H9 (cell line): ENCODE results near the gene PGAM1. TPM values are rescaled to one million over a fixed set of nuclear protein-coding genes. Genes with fewer than 3 reads are reported as not detected.

Experiments used
- DNase-seq: peaks from one replicate; pipeline ENCODE4 v3.0.0-alpha.2; 2017
- H2AFZ ChIP-seq: one replicate; pipeline ENCODE4 v1.6.1; 2013; ENCODE audit warnings: mild to moderate bottlenecking, low read length, control low read depth, moderate library complexity
- H2AK5ac ChIP-seq: 2 replicates; pipeline ENCODE4 v1.6.1; 2013; ENCODE audit warnings: low read length, control low read depth, mixed read lengths; ENCODE audit not compliant: insufficient read length
- H2BK120ac ChIP-seq: one replicate; pipeline ENCODE4 v1.6.1; 2013; ENCODE audit warnings: low read depth, mild to moderate bottlenecking, low read length, control low read depth, inconsistent platforms; ENCODE audit not compliant: poor library complexity, severe bottlenecking
- H2BK12ac ChIP-seq: 2 replicates; pipeline ENCODE4 v1.6.1; 2013; ENCODE audit warnings: low read length, control low read depth, mixed read lengths, low read depth; ENCODE audit not compliant: insufficient read length
- H2BK15ac ChIP-seq: 2 replicates; pipeline ENCODE4 v1.6.1; 2013; ENCODE audit warnings: low read depth, low read length, control low read depth
- H2BK20ac ChIP-seq: one replicate; pipeline ENCODE4 v1.6.1; 2013; ENCODE audit warnings: low read depth, mild to moderate bottlenecking, low read length, control low read depth, inconsistent platforms; ENCODE audit not compliant: poor library complexity, severe bottlenecking
- H2BK5ac ChIP-seq: 2 replicates; pipeline ENCODE4 v1.6.1; 2013; ENCODE audit warnings: low read length, control low read depth, mixed read lengths; ENCODE audit not compliant: insufficient read length
- H3K14ac ChIP-seq: 2 replicates; pipeline ENCODE4 v1.6.1; 2013; ENCODE audit warnings: low read length, control low read depth; ENCODE audit not compliant: insufficient read depth
- H3K18ac ChIP-seq: 2 replicates; pipeline ENCODE4 v1.6.1; 2013; ENCODE audit warnings: low read depth, mild to moderate bottlenecking, mixed read lengths, low read length, control low read depth; ENCODE audit not compliant: insufficient read length
- H3K23ac ChIP-seq: 2 replicates; pipeline ENCODE4 v1.6.1; 2013; ENCODE audit warnings: low read length, control low read depth, mixed read lengths, low read depth; ENCODE audit not compliant: insufficient read length
- H3K23me2 ChIP-seq: 2 replicates; pipeline ENCODE4 v1.6.1; 2013; ENCODE audit warnings: low read depth, mild to moderate bottlenecking, mixed read lengths, low read length, control low read depth; ENCODE audit not compliant: insufficient read length, poor library complexity, severe bottlenecking
- H3K27ac ChIP-seq: 2 replicates; pipeline ENCODE4 v1.5.1; 2013; ENCODE audit warnings: low read length, control low read depth, mixed read lengths, low read depth; ENCODE audit not compliant: insufficient read length
- H3K27me3 ChIP-seq: 2 replicates; pipeline ENCODE4 v1.6.1; 2013; ENCODE audit warnings: low read length, control low read depth, inconsistent platforms; ENCODE audit not compliant: insufficient read depth
- H3K4ac ChIP-seq: 2 replicates; pipeline ENCODE4 v1.6.1; 2013; ENCODE audit warnings: low read depth, mild to moderate bottlenecking, control low read depth, inconsistent platforms, low read length, moderate library complexity
- H3K4me1 ChIP-seq: 2 replicates; pipeline ENCODE4 v1.6.1; 2013; ENCODE audit warnings: low read length, control low read depth, inconsistent platforms; ENCODE audit not compliant: insufficient read depth
- H3K4me2 ChIP-seq: 2 replicates; pipeline ENCODE4 v1.6.1; 2013; ENCODE audit warnings: low read length, control low read depth, mixed read lengths; ENCODE audit not compliant: insufficient read length, insufficient read depth
- H3K56ac ChIP-seq: 2 replicates; pipeline ENCODE4 v1.6.1; 2013; ENCODE audit warnings: low read depth, mild to moderate bottlenecking, mixed read lengths, low read length, control low read depth; ENCODE audit not compliant: insufficient read length
- H3K79me1 ChIP-seq: 2 replicates; pipeline ENCODE4 v1.6.1; 2013; ENCODE audit warnings: low read depth, mild to moderate bottlenecking, moderate library complexity, low read length, control low read depth, inconsistent platforms; ENCODE audit not compliant: insufficient read depth, poor library complexity, severe bottlenecking
- H3K79me2 ChIP-seq: 2 replicates; pipeline ENCODE4 v1.6.1; 2013; ENCODE audit warnings: low read length, control low read depth, inconsistent platforms; ENCODE audit not compliant: insufficient read depth
- H3K9ac ChIP-seq: 2 replicates; pipeline ENCODE4 v1.6.1; 2013; ENCODE audit warnings: low read length, control low read depth, mixed read lengths; ENCODE audit not compliant: insufficient read length; ENCODE audit errors: extremely low read depth
- H3K9me3 ChIP-seq: one replicate; pipeline ENCODE4 v1.6.1; 2013; ENCODE audit warnings: low read depth, low read length, inconsistent platforms; ENCODE audit not compliant: control insufficient read depth
- H3T11ph ChIP-seq: one replicate; pipeline ENCODE4 v1.6.1; 2013; ENCODE audit warnings: mild to moderate bottlenecking, low read length, control low read depth, inconsistent platforms
- H4K20me1 ChIP-seq: one replicate; pipeline ENCODE4 v1.6.1; 2013; ENCODE audit not compliant: control insufficient read depth, insufficient read length, insufficient read depth
- H4K5ac ChIP-seq: 2 replicates; pipeline ENCODE4 v1.6.1; 2013; ENCODE audit warnings: low read depth, mild to moderate bottlenecking, mixed read lengths, low read length, control low read depth; ENCODE audit not compliant: insufficient read length
- H4K8ac ChIP-seq: replicated peaks from 2 replicates; pipeline ENCODE4 v1.6.1; 2013; ENCODE audit warnings: low read length, control low read depth, mixed read lengths, low read depth; ENCODE audit not compliant: insufficient read length
- H4K91ac ChIP-seq: 2 replicates; pipeline ENCODE4 v1.6.1; 2013; ENCODE audit warnings: low read depth, mild to moderate bottlenecking, moderate library complexity, mixed read lengths, low read length, control low read depth; ENCODE audit not compliant: insufficient read length
- H3K27ac Mint-ChIP-seq, 3 experiments: 2 replicates in 2 of 3; 3 replicates in 1 of 3; pipeline ENCODE4 v1.8.0; 2020 to 2021; ENCODE audit warnings: mixed read lengths in 3 of 3, mild to moderate bottlenecking in 1 of 3, moderate library complexity in 1 of 3
- H3K27me3 Mint-ChIP-seq: 2 replicates; pipeline ENCODE4 v1.8.0; 2021; ENCODE audit warnings: low read depth, mild to moderate bottlenecking, moderate library complexity, mixed read lengths
- H3K36me3 Mint-ChIP-seq, 3 experiments: 2 replicates in 2 of 3; 3 replicates in 1 of 3; pipeline ENCODE4 v1.8.0; 2020 to 2021; ENCODE audit warnings: low read depth in 3 of 3, mixed read lengths in 3 of 3; ENCODE audit not compliant: insufficient read depth in 1 of 3
- H3K4me1 Mint-ChIP-seq, 2 experiments: 2 replicates each; pipeline ENCODE4 v1.8.0; 2020; ENCODE audit warnings: mixed read lengths in 2 of 2
- H3K4me3 Mint-ChIP-seq, 2 experiments: 2 replicates in 1 of 2; 3 replicates in 1 of 2; pipeline ENCODE4 v1.8.0; 2020 to 2021; ENCODE audit warnings: mild to moderate bottlenecking in 2 of 2, mixed read lengths in 2 of 2, moderate library complexity in 1 of 2
- H3K9me3 Mint-ChIP-seq, 2 experiments: 2 replicates in 1 of 2; 3 replicates in 1 of 2; pipeline ENCODE4 v1.8.0; 2020; ENCODE audit warnings: mild to moderate bottlenecking in 2 of 2, mixed read lengths in 2 of 2, moderate library complexity in 1 of 2
- CTCF ChIP-seq: fragments of 200-600 bp; sonication (generic); conservative IDR thresholded peaks from 3 replicates; pipeline ENCODE4 v1.8.0; 2021; ENCODE audit warnings: antibody characterized with exemption, mild to moderate bottlenecking
- WGBS: extraction: QIAGEN DNeasy Blood & Tissue Kit; methylation state at CpG from one replicate; pipeline ENCODE4 v1.1.7; 2013; ENCODE audit warnings: missing lambda C conversion rate, low lambda C conversion rate, mixed read lengths; ENCODE audit not compliant: insufficient read length; ENCODE audit errors: extremely low coverage; 5-methylcytosine and 5-hydroxymethylcytosine counted together
- total RNA-seq: library from RNA; stranded (reverse); gene quantifications from 2 replicates; pipeline ENCODE4 v1.2.1, GENCODE V29; 2021

PGAM1 gene
- total RNA-seq, 1 experiment from 2014 or later = 932 TPM

GRCh38 chr10:97445357-97445721 is 19.3 kb downstream of the PGAM1 start:
- peak overlapping the region; percentile 3 for H3K14ac ChIP-seq
- H3T11ph ChIP-seq = no peak overlapping the region
- no peaks in the 10 kb centered on the region; the same call in 1 of the 2 replicates for H3K27me3 ChIP-seq
- H3K4me3 Mint-ChIP-seq = peak overlapping the region; percentile 98 to 99
- H3K4ac ChIP-seq = no peak overlapping the region
- H3K9me3 Mint-ChIP-seq = no peaks in the 10 kb centered on the region
- peaks cover 10% of the 10 kb centered on the region; the same call in 1 of the 2 replicates for H3K79me2 ChIP-seq
- no peak overlapping the region for H4K91ac ChIP-seq
- H2AK5ac ChIP-seq = no peak overlapping the region
- peaks cover 16 to 21% of the 10 kb centered on the region in 2 experiments for H3K4me1 Mint-ChIP-seq
- no peak overlapping the region for H2BK12ac ChIP-seq
- peak overlapping the region; percentile 75 for H3K9ac ChIP-seq
- no peak for DNase-seq
- no peak overlapping the region for H3K56ac ChIP-seq
- H3K4me2 ChIP-seq = peak overlapping the region; percentile 96
- peak overlapping the region; percentile 55 to 99 (median 96); a peak in 6 of 7 replicates for H3K27ac Mint-ChIP-seq
- no peak overlapping the region for H2BK120ac ChIP-seq
- H3K27ac ChIP-seq = no peak overlapping the region
- H3K9me3 ChIP-seq = no peaks in the 10 kb centered on the region
- WGBS = no CpG with 5 or more reads among the region's 13 CpGs
- H3K27me3 Mint-ChIP-seq = 0 out of 2 replicates have a peak, but pooled peaks cover 2% of the 10 kb centered on the region
- peaks cover 17 to 33% (median 28%) of the 10 kb centered on the region in 3 experiments for H3K36me3 Mint-ChIP-seq
- H3K23me2 ChIP-seq = peaks cover 12% of the 10 kb centered on the region
- no peaks in the 10 kb centered on the region for H4K20me1 ChIP-seq
- no peak overlapping the region for H4K8ac ChIP-seq
- H3K23ac ChIP-seq = no peak overlapping the region
- no peak overlapping the region for H2BK15ac ChIP-seq
- no peak overlapping the region for H2BK5ac ChIP-seq
- no peak overlapping the region for H2AFZ ChIP-seq
- peaks cover 3% of the 10 kb centered on the region for H3K4me1 ChIP-seq
- no peak overlapping the region for H2BK20ac ChIP-seq
- no peak overlapping the region for H3K18ac ChIP-seq
- no peak overlapping the region for H4K5ac ChIP-seq
- peaks cover 3% of the 10 kb centered on the region for H3K79me1 ChIP-seq
- TF ChIP-seq CTCF = no peak
